Lower leg skin (tissue), 3 donors: ENCODE data around the gene DGKI.

Source experiments
- CTCF ChIP-seq, 3 donors: fragments of 450-650 bp; IDR thresholded peaks; one replicate each; pipeline ENCODE4 v1.5.1; 2016; ENCODE audit warnings: antibody characterized with exemption in 3 of 3, mild to moderate bottlenecking in 3 of 3, moderate library complexity in 2 of 3
- POLR2A ChIP-seq, 2 donors: fragments of 450-650 bp; IDR thresholded peaks; one replicate each; pipeline ENCODE4 v1.6.1; 2016 to 2017; ENCODE audit warnings: antibody characterized with exemption in 2 of 2, mild to moderate bottlenecking in 1 of 2, moderate library complexity in 1 of 2

- TF ChIP-seq CTCF (IDR thresholded peaks at IDR 0.05) = no peak
- no peak for TF ChIP-seq POLR2A (IDR thresholded peaks at IDR 0.05)
These were observed 479.8 kb downstream of the DGKI start for GRCh38 chr7:137366995-137367394.
